Measurements from ENCODE around the gene TAF4B. TPM values are rescaled to one million over a fixed set of nuclear protein-coding genes. Genes with fewer than 3 reads are reported as not detected.

TAF4B gene
- total and polyA plus RNA-seq, 2 of the 8 experiments (the other 6 are each of a cell fraction or from before 2014, with no cell fraction given): 9.3 to 19.8 TPM

DNA sequence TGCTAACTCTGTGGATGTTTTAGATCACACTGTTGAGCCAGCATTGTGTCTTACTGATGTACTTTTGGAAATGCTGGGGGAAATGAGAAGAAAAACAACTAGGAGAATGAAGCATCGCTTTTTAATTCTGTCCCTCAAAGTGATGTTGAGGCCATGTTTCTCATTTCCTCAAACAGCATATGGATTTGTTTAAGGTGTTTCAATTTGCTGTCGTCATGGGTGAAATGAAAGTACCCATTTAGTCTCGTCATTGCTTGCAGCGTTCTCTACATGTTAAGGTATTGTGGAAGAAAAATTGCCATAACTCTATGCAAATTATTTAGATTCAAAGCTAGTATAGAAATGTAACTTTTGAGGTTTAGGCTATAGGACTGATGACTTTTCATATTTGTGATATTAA lies 170.8 kb downstream of the TAF4B start:
- Histone ChIP-seq H3K27ac (ENCODE audit: low read depth, low read length) (no peak overlapping the region), H3K9ac (replicated peaks in 1 of 4; ENCODE audit: extremely low read depth in 1 of 4, low read depth in 3 of 4, low read length in 3 of 4) (no peak overlapping the region), H2BK5ac (ENCODE audit: low read depth, low read length) (no peak overlapping the region), H2BK15ac (ENCODE audit: low read length) (no peak overlapping the region), H3K79me1 (ENCODE audit: low read depth, low read length) (no peaks in the 10 kb centered on the region), H4K5ac (ENCODE audit: insufficient read length, low read depth, low read length) (no peak overlapping the region), H3K4me3 (ENCODE audit: extremely low read depth in 1 of 4, insufficient read depth in 2 of 4, low read depth in 3 of 4, low read length in 4 of 4) (no peak overlapping the region), H2BK120ac (replicated peaks; ENCODE audit: low read depth, low read length) (no peak overlapping the region), H3K23me2 (ENCODE audit: low read depth, low read length) (no peaks in the 10 kb centered on the region), H3K4me1 (replicated peaks in 1 of 4; ENCODE audit: control insufficient read depth in 3 of 4, insufficient read depth in 4 of 4, low read length in 3 of 4) (no peaks in the 10 kb centered on the region), H2AFZ (ENCODE audit: low read length) (no peak overlapping the region), H2AK5ac (ENCODE audit: low read depth, low read length) (no peak overlapping the region), H3K36me3 (ENCODE audit: control insufficient read depth in 2 of 4, insufficient read depth in 4 of 4, low read length in 3 of 4) (peaks cover 0 to 2% (median 0%) of the 10 kb centered on the region in 4 experiments; a peak in 1 of 8 replicates), H2BK12ac (ENCODE audit: low read depth, low read length) (no peak overlapping the region), H3K23ac (ENCODE audit: insufficient read length) (no peak overlapping the region), H4K20me1 (replicated peaks in 1 of 2; ENCODE audit: control insufficient read depth in 1 of 2, insufficient read depth in 2 of 2, low read length in 2 of 2) (no peaks in the 10 kb centered on the region), H3K9me3 (ENCODE audit: insufficient read depth in 2 of 2, low read depth in 1 of 2, low read length in 1 of 2) (no peaks in the 10 kb centered on the region), H3K18ac (ENCODE audit: extremely low read depth, low read length) (no peak overlapping the region), H3K4me2 (ENCODE audit: insufficient read depth in 1 of 2, low read depth in 2 of 2, low read length in 2 of 2) (no peak overlapping the region), H3K4ac (replicated peaks; ENCODE audit: insufficient read length, low read depth, low read length) (no peak overlapping the region), H4K8ac (ENCODE audit: extremely low read depth, insufficient read depth, low read length) (no peak overlapping the region), H3K27me3 (replicated peaks in 1 of 4; ENCODE audit: control insufficient read depth in 3 of 4, extremely low read depth in 1 of 4, insufficient read depth in 3 of 4, low read length in 3 of 4) (no peaks in the 10 kb centered on the region), H3K79me2 (ENCODE audit: control insufficient read depth in 1 of 2, insufficient read depth in 2 of 2, low read length in 2 of 2) (no peaks in the 10 kb centered on the region), H3K56ac (replicated peaks; ENCODE audit: insufficient read length, low read depth, low read length) (no peak overlapping the region), H3K14ac (ENCODE audit: insufficient read length) (no peak overlapping the region), H4K91ac (replicated peaks; ENCODE audit: insufficient read length, low read length) (no peak overlapping the region), H2BK20ac (ENCODE audit: low read length) (no peak overlapping the region)
- no peak for TF ChIP-seq HDAC2 (IDR thresholded peaks at IDR 0.05; ENCODE audit: borderline replicate concordance in 1 of 2, low read depth in 2 of 2, low read length in 2 of 2)
- TF ChIP-seq KDM5A (IDR thresholded peaks at IDR 0.05; ENCODE audit: low read length): no peak
- no peak for TF ChIP-seq GTF2F1 (IDR thresholded peaks at IDR 0.05; ENCODE audit: borderline replicate concordance, low read depth, low read length)
- TF ChIP-seq SP1 (IDR thresholded peaks at IDR 0.05; ENCODE audit: low read depth, low read length): no peak
- TF ChIP-seq RFX5 (IDR thresholded peaks at IDR 0.05; ENCODE audit: borderline replicate concordance, low read depth, low read length): no peak
- TF ChIP-seq GABPA (IDR thresholded peaks at IDR 0.05; ENCODE audit: borderline replicate concordance, insufficient read depth, low read length): no peak
- no peak for TF ChIP-seq PHF8 (conservative IDR thresholded peaks at IDR 0.05; ENCODE audit: low read depth, low read length)
- POLR2A ChIA-PET (ENCODE audit: partially characterized antibody): no interaction called here
- CTCF ChIA-PET (ENCODE audit: partially characterized antibody): interaction anchor here (1.0 kb wide), 1 partner anchor 303 kb away, joined by 4 read pairs; no protein-coding TSS in a partner anchor
- DNase-seq (ENCODE audit: low read depth in 1 of 2, low spot score in 2 of 2) (no peak), FAIRE-seq (no peak)
- WGBS, 2 experiments (ENCODE audit: extremely low coverage in 1 of 2, insufficient coverage in 1 of 2, insufficient read length in 1 of 2, insufficient replicate concordance in 2 of 2, low coverage in 1 of 2, low lambda C conversion rate in 2 of 2, missing lambda C conversion rate in 1 of 2): 95% methylated on average over 4 of the region's 4 CpGs; no CpG with 5 or more reads in 1 of the 2 experiments
